ENCODE data around the gene ERC2.

DNA sequence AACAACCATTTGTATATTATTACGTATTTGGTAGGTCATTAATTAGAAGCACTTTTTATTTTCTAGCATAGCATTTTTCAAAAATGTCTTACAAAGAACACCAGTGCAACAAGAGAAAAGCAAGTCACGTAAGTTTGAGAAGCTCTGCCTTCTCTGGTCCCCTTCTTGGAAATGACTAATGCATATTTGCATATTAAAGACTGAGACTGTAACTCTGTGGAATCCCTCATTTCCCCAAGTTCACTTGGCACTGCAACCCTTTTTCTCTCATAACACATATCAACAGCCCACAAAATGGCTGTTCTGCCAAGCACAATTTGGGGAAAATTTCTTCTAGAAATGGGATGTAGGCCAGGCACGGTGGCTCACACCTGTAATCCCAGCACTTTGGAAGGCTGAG lies 176.3 kb downstream of the ERC2 start:
- TF ChIP-seq, protein P1, sequence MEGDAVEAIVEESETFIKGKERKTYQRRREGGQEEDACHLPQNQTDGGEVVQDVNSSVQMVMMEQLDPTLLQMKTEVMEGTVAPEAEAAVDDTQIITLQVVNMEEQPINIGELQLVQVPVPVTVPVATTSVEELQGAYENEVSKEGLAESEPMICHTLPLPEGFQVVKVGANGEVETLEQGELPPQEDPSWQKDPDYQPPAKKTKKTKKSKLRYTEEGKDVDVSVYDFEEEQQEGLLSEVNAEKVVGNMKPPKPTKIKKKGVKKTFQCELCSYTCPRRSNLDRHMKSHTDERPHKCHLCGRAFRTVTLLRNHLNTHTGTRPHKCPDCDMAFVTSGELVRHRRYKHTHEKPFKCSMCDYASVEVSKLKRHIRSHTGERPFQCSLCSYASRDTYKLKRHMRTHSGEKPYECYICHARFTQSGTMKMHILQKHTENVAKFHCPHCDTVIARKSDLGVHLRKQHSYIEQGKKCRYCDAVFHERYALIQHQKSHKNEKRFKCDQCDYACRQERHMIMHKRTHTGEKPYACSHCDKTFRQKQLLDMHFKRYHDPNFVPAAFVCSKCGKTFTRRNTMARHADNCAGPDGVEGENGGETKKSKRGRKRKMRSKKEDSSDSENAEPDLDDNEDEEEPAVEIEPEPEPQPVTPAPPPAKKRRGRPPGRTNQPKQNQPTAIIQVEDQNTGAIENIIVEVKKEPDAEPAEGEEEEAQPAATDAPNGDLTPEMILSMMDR (IDR thresholded peaks at IDR 0.05; ENCODE audit: extremely low read depth in 1 of 2, insufficient read depth in 1 of 2, low read depth in 1 of 2, low read length in 2 of 2), result no peak
- no peak for TF ChIP-seq FOS (IDR thresholded peaks at IDR 0.05; ENCODE audit: borderline replicate concordance, insufficient read depth, low read length)
